GM19328 (cell line): ENCODE measurements around the gene CELSR1.
"Not testable (repeated sequence)": the region's sequence is repeated elsewhere in the genome, so short reads cannot be mapped to it uniquely, and the experiment has no call there.

Source experiments
- ATAC-seq: cut with Tn5 transposase; IDR thresholded peaks from one replicate; pipeline ENCODE4 v1.9.1; 2021; ENCODE audit warnings: mild to moderate bottlenecking, moderate library complexity; ENCODE audit not compliant: unreplicated experiment

CELSR1 gene

GRCh38 chr22:46516112-46516487, 21.3 kb downstream of the CELSR1 start:
- not testable (repeated sequence) for ATAC-seq

- ATAC-seq: no peak
Observed at GRCh38 chr22:46515208-46516111, 22.0 kb downstream of the CELSR1 start.

- no peak for ATAC-seq
Observed at GRCh38 chr22:46514592-46515207, 22.7 kb downstream of the CELSR1 start.

GRCh38 chr22:46513908-46514550, 23.4 kb downstream of the CELSR1 start:
- ATAC-seq: no peak

GRCh38 chr22:46512683-46513082, 24.7 kb downstream of the CELSR1 start:
- no peak for ATAC-seq

GRCh38 chr22:46512039-46512370, 25.4 kb downstream of the CELSR1 start:
- ATAC-seq: no peak

GRCh38 chr22:46511151-46512038, 26.0 kb downstream of the CELSR1 start:
- no peak for ATAC-seq

- no peak for ATAC-seq
Observed at GRCh38 chr22:46509416-46510089, 27.9 kb downstream of the CELSR1 start.

- no peak for ATAC-seq
Observed at GRCh38 chr22:46508491-46508999, 28.9 kb downstream of the CELSR1 start.

- no peak for ATAC-seq
Observed at GRCh38 chr22:46507451-46508425, 29.7 kb downstream of the CELSR1 start.

- ATAC-seq: no peak
Observed at GRCh38 chr22:46504584-46504983, 32.8 kb downstream of the CELSR1 start.

- ATAC-seq: no peak
Observed at GRCh38 chr22:46502440-46503175, 34.8 kb downstream of the CELSR1 start.

GRCh38 chr22:46501701-46502100, 35.7 kb downstream of the CELSR1 start:
- ATAC-seq: no peak

GRCh38 chr22:46501265-46501664, 36.2 kb downstream of the CELSR1 start:
- ATAC-seq: not testable (repeated sequence)

- no peak for ATAC-seq
Observed at GRCh38 chr22:46500201-46500600, 37.2 kb downstream of the CELSR1 start.

- no peak for ATAC-seq
Observed at GRCh38 chr22:46499805-46500189, 37.6 kb downstream of the CELSR1 start.

GRCh38 chr22:46491946-46492345, 45.5 kb downstream of the CELSR1 start:
- no peak for ATAC-seq

- no peak for ATAC-seq
Observed at GRCh38 chr22:46490538-46490937, 46.9 kb downstream of the CELSR1 start.
